NCI-H2107 (cell line): ENCODE data around the gene NPRL2.

ENCODE experiments used
- DNase-seq: peaks from one replicate; lab custom pipeline; 2025; lab: John Stamatoyannopoulos, UW

The NPRL2 gene

DNA sequence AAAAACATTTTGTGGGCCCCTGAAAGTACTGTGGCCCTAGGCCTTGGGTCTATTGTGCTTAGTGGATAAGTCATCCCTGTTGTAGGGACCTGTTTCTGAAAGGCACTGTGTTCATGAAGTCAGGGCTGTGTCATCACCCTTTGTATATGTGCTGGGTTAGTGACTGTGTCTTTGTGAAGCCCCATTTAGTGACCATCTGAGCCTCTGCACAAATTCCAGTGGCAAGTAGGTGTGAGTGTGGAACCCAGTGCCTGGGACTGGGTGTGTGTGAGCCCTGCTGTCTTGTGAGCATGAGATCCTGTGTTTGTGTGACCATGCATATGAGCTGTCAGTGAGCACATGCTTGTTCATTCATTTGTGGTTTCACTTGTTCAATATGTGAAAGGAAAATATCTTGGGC, 46.0 kb downstream of the NPRL2 start:
- no peak for DNase-seq

DNA sequence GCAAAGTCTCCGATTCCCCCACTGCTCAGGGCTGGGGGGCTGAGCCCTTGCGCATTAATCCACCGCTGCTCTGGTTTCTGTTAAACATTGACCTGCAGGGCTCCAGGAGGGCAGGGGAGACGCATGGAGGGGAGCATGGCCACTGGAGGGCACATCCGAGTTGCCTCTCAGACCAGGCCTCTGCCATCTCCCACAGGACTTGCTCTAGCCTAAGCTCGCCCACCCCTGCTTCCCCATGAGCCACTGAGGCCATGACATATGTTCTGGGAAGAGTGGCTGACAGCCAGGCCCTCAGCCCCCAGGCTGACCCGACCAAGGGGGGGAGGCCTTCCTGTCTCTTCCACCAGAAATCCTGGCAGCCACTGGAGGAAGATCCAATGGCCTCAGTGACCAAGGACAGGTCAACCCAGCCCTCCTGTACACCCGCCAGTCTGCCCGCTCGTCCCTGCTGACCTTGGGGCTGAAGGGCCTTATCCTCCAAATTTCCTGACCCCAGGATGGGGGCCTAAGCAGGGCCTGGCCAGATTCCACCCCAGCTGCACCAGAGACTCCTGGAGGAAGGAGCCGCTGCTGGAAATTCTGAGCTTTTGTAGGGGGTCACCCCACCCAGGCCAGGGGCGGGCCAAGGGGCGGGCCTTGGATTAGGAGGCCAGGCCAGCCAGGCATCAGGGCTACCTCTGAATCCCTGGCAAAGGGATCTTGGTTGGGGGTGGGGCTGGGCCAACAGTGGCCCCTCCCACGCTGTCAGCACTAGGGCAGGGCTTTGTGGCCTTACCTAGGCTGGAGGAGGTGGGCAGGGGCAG, 47.4 kb downstream of the NPRL2 start, which contains the start of gene HYAL1:
TSS of gene HYAL1 (minus strand) at position 562 of the 803 bp plus-strand sequence. CDS start 618 bp downstream, outside the sequence.
- no peak for DNase-seq

- DNase-seq, result no peak
Observed at GRCh38 chr3:50302095-50303012, 48.2 kb downstream of the NPRL2 start.

DNA sequence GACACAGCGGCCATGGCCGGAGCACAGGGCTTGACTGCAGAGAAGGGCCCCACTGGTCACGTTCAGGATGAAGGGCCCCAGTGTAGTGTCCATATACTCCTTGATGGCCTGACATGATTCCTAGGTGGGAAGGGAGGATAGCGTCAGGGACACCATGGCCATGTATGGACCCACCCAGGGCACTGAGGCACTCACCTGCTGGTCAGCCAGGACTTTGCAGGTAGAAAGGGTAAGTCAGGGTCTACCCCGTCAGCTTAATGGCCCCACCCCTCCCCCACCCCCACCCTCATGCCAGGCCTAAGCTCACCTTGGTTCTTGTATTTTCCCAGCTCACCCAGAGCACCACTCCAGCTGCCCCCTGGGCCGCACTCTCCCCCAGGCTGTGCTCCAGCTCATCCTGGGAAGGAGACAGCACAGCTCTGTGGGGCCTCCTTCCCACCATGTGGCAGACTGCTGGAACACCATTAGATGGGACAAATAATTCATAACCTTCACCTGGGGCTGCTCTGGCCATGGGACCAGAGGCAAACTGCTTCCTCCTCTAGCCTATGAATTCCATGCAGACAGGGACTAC, 49.8 kb downstream of the NPRL2 start:
- DNase-seq, result no peak

- no peak for DNase-seq
Observed at GRCh38 chr3:50299929-50300680, 50.5 kb downstream of the NPRL2 start.

- DNase-seq, result no peak
Observed at GRCh38 chr3:50299638-50299928, 51.0 kb downstream of the NPRL2 start.

GRCh38 chr3:50298836-50299637, 51.5 kb downstream of the NPRL2 start, which contains the start of the genes HYAL3 and NAA80:
HYAL3 (minus strand) TSS chr3:50299405; CDS start chr3:50295602, 3,803 bp downstream.
NAA80 (minus strand) TSS chr3:50299405; CDS start chr3:50297463, 1,942 bp downstream.
- peak; percentile 92 for DNase-seq

DNA sequence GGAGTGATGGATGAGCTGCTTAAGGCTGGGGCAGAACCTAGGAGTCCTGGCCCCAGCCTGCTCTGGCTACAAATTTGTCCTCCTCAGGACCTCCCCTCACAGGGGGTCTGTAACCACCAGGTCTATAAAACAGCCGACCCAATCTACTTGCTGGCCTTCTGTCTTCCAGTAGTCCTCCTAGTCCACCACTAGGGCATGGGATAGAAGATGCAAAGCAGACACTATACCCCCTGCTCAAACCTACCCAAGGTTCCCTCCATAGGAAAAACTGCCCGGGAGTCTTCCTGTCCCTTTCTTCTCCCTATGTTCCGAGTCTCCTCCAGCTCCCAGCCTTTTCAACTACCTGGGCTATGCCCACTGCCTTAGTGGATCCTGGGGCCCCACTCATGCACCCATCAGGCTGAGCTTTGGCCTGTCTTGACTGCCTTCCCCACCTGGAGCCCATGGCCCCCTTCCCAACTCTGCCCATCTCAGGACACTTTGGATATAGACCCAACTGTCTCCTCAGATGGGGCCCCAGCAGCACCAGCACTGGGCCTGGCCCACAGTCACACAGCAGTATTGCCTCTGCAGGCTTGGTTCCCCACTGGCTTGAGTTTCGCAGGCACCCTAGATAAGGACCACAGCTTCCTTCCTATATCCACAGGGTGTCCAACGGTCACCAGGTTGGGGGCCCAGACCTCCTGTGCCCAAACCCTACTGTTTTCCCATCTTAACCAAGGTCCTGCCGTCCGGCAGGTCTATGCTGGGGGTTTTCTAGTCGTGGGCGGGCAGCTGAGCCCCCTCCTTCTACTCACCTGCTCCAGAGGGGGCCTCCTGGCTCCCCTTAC, 52.5 kb downstream of the NPRL2 start:
- no peak for DNase-seq

GRCh38 chr3:50297384-50297775, 53.2 kb downstream of the NPRL2 start:
- DNase-seq, result no peak
